IMR-90 (cell line): Measurements from ENCODE around the gene SALL4. TPM values are rescaled to one million over a fixed set of nuclear protein-coding genes. Genes with fewer than 3 reads are reported as not detected.
A peak's percentile ranks its signal among the peaks of the same experiment; 100 is the strongest.

Source experiments
- ATAC-seq: fragments of 200-7000 bp; cut with Tn5 transposase; 2 replicates; pipeline ENCODE4 v1.9.1; 2020; ENCODE audit warnings: low read depth, mild to moderate bottlenecking, moderate library complexity
- BruUV-seq: library from RNA; stranded (reverse); fragments of 400-500 nt; replicated peaks from 2 replicates; lab custom pipeline; 2021; lab: Mats Ljungman, UMichigan
- CTCF ChIA-PET: fragments of 300-600 bp; formaldehyde crosslinking; extraction: SDS; loops from one replicate; lab custom pipeline; 2021; ENCODE audit warnings: antibody characterized with exemption; lab: Yijun Ruan, JAX
- POLR2A ChIA-PET: fragments of 300-600 bp; sonication (Branson Sonifier 250); formaldehyde crosslinking; loops from one replicate; lab custom pipeline; 2022; ENCODE audit warnings: antibody characterized with exemption; ENCODE audit not compliant: unreplicated experiment; lab: Charles Lee
- DNase-seq: peaks from one replicate; pipeline ENCODE4 v3.0.0; 2013
- H2AFZ ChIP-seq: replicated peaks from 2 replicates; pipeline ENCODE3; 2013; ENCODE audit warnings: low read length, mild to moderate bottlenecking; ENCODE audit not compliant: poor library complexity
- H2AK5ac ChIP-seq: 2 replicates; pipeline ENCODE4 v1.6.1; 2013; ENCODE audit warnings: low read depth, low read length, inconsistent platforms
- H2AK9ac ChIP-seq: replicated peaks from 2 replicates; pipeline ENCODE3; 2013; ENCODE audit warnings: mild to moderate bottlenecking, low read depth, low read length, moderate library complexity; ENCODE audit not compliant: poor library complexity
- H2BK120ac ChIP-seq: 2 replicates; pipeline ENCODE4 v1.6.1; 2013; ENCODE audit warnings: low read depth, low read length, inconsistent platforms
- H2BK15ac ChIP-seq: 3 replicates; pipeline ENCODE4 v1.6.1; 2013; ENCODE audit warnings: low read depth, low read length, inconsistent platforms
- H2BK20ac ChIP-seq: 2 replicates; pipeline ENCODE4 v1.6.1; 2013; ENCODE audit warnings: low read depth, mild to moderate bottlenecking, inconsistent platforms, low read length, moderate library complexity
- H2BK5ac ChIP-seq: 2 replicates; pipeline ENCODE4 v1.6.1; 2013; ENCODE audit warnings: mild to moderate bottlenecking, low read depth, low read length, inconsistent platforms; ENCODE audit not compliant: poor library complexity, severe bottlenecking
- H3K14ac ChIP-seq: replicated peaks from 2 replicates; pipeline ENCODE4 v1.6.1; 2013; ENCODE audit warnings: low read depth, low read length, inconsistent platforms
- H3K18ac ChIP-seq: 2 replicates; pipeline ENCODE4 v1.6.1; 2013; ENCODE audit warnings: low read depth, low read length, control low read depth
- H3K23ac ChIP-seq: 2 replicates; pipeline ENCODE4 v1.6.1; 2013; ENCODE audit warnings: low read depth, low read length, inconsistent platforms
- H3K27ac ChIP-seq: 2 replicates; pipeline ENCODE4 v1.5.1; 2013; ENCODE audit warnings: mild to moderate bottlenecking, control low read depth, low read length; ENCODE audit not compliant: insufficient read depth
- H3K27me3 ChIP-seq: 2 replicates; pipeline ENCODE4 v1.6.1; 2013; ENCODE audit warnings: low read length; ENCODE audit not compliant: control insufficient read depth, insufficient read depth
- H3K36me3 ChIP-seq: 2 replicates; pipeline ENCODE4 v1.6.1; 2013; ENCODE audit warnings: low read length, mixed read lengths; ENCODE audit not compliant: control insufficient read depth, insufficient read depth
- H3K4ac ChIP-seq: 2 replicates; pipeline ENCODE4 v1.6.1; 2013; ENCODE audit warnings: low read depth, low read length, inconsistent platforms
- H3K4me1 ChIP-seq: 2 replicates; pipeline ENCODE4 v1.6.1; 2013; ENCODE audit warnings: low read length, mixed read lengths; ENCODE audit not compliant: control insufficient read depth, insufficient read depth
- H3K4me2 ChIP-seq: 2 replicates; pipeline ENCODE4 v1.6.1; 2013; ENCODE audit warnings: low read depth, mild to moderate bottlenecking, control low read depth, low read length, moderate library complexity
- H3K4me3 ChIP-seq: 2 replicates; pipeline ENCODE4 v1.5.1; 2013; ENCODE audit warnings: low read depth, mild to moderate bottlenecking, control low read depth, low read length, moderate library complexity; ENCODE audit not compliant: insufficient read depth
- H3K56ac ChIP-seq: 2 replicates; pipeline ENCODE4 v1.6.1; 2013; ENCODE audit warnings: low read length, inconsistent platforms; ENCODE audit not compliant: insufficient read depth; ENCODE audit errors: extremely low read depth
- H3K79me1 ChIP-seq, 2 experiments: 2 replicates each; pipeline ENCODE4 v1.6.1; 2013; ENCODE audit warnings: low read length in 2 of 2, inconsistent platforms in 1 of 2, low read depth in 1 of 2
- H3K9ac ChIP-seq: 2 replicates; pipeline ENCODE4 v1.6.1; 2013; ENCODE audit warnings: low read depth, low read length, control low read depth
- H3K9me1 ChIP-seq: 2 replicates; pipeline ENCODE4 v1.6.1; 2013; ENCODE audit warnings: low read length, inconsistent platforms; ENCODE audit not compliant: insufficient read depth
- H3K9me3 ChIP-seq: 2 replicates; pipeline ENCODE4 v1.6.1; 2013; ENCODE audit warnings: low read length; ENCODE audit not compliant: control insufficient read depth, insufficient read depth
- H4K20me1 ChIP-seq: 2 replicates; pipeline ENCODE4 v1.6.1; 2013; ENCODE audit warnings: low read length, inconsistent platforms; ENCODE audit not compliant: insufficient read depth
- H4K5ac ChIP-seq: 2 replicates; pipeline ENCODE4 v1.6.1; 2013; ENCODE audit warnings: mild to moderate bottlenecking, low read depth, low read length, control low read depth
- H4K8ac ChIP-seq, 2 experiments: 2 replicates each; pipeline ENCODE4 v1.6.1; 2013; ENCODE audit warnings: low read depth in 2 of 2, low read length in 2 of 2, control low read depth in 1 of 2, inconsistent platforms in 1 of 2
- H4K91ac ChIP-seq: 2 replicates; pipeline ENCODE4 v1.6.1; 2013; ENCODE audit warnings: low read depth, low read length, inconsistent platforms; ENCODE audit not compliant: insufficient read depth
- BHLHE40 ChIP-seq: fragments of 150-350 bp; IDR thresholded peaks from 2 replicates; pipeline ENCODE4 v1.6.1; 2016; ENCODE audit warnings: mild to moderate bottlenecking, low read depth, low read length
- CHD1 ChIP-seq: IDR thresholded peaks from 2 replicates; pipeline ENCODE4 v1.6.1; 2012; ENCODE audit warnings: low read depth, low read length, improper control_type of control experiment
- FOS ChIP-seq: fragments of 150-350 bp; IDR thresholded peaks from 2 replicates; pipeline ENCODE4 v1.6.1; 2016; ENCODE audit warnings: low read depth, low read length
- MXI1 ChIP-seq: IDR thresholded peaks from 2 replicates; pipeline ENCODE4 v1.6.1; 2012; ENCODE audit warnings: low read depth, mild to moderate bottlenecking, low read length, moderate library complexity, borderline replicate concordance
- POLR2A ChIP-seq: IDR thresholded peaks from 2 replicates; pipeline ENCODE4 v1.6.1; 2012; ENCODE audit warnings: mild to moderate bottlenecking, low read depth, low read length
- WGBS, 2 experiments: methylation state at CpG; one replicate each; pipeline versions ENCODE4 v1.1.5 to v1.1.7; 2013; ENCODE audit warnings: missing lambda C conversion rate in 2 of 2; ENCODE audit not compliant: insufficient read length in 1 of 2; ENCODE audit errors: extremely low coverage in 2 of 2; 5-methylcytosine and 5-hydroxymethylcytosine counted together
- dilution Hi-C: fragments of 300-500 bp; cut with HindIII; formaldehyde crosslinking; loops from one replicate; pipeline ENCODE4 v1.14.3; 2018; ENCODE audit warnings: low sequenced_read_pairs; ENCODE audit not compliant: unreplicated experiment
- in situ Hi-C: fragments of 300-500 bp; cut with MboI; formaldehyde crosslinking; loops from 3 replicates; pipeline ENCODE4 v1.14.3; 2019; ENCODE audit warnings: low sequenced_read_pairs, inconsistent platforms, mixed read lengths
- intact Hi-C: fragments of 100-400 bp; cut with micrococcal nuclease; formaldehyde crosslinking; loops from 2 replicates; pipeline ENCODE4 v1.10.0; 2022
- polyA plus RNA-seq, 3 experiments: library from polyadenylated mRNA; depleted of rRNA; stranded (reverse); fragments of >200 nt; gene quantifications; 2 replicates each; pipeline ENCODE4 v1.2.3, GENCODE V29; 2012; ENCODE audit warnings: low replicate concordance in 1 of 3
- total RNA-seq: library from RNA; depleted of rRNA; stranded (reverse); fragments of >200 nt; gene quantifications from 2 replicates; pipeline ENCODE4 v1.2.3, GENCODE V29; 2012
- TF ChIP-seq, protein P1 (sequence below): fragments of 150-350 bp; IDR thresholded peaks from 2 replicates; pipeline ENCODE4 v1.6.1; 2017; ENCODE audit warnings: mild to moderate bottlenecking, antibody characterized with exemption, low read length, low read depth

SALL4 gene
- total and polyA plus RNA-seq, 2 of the 4 experiments (the other 2 are of a cell fraction), result not detected

DNA sequence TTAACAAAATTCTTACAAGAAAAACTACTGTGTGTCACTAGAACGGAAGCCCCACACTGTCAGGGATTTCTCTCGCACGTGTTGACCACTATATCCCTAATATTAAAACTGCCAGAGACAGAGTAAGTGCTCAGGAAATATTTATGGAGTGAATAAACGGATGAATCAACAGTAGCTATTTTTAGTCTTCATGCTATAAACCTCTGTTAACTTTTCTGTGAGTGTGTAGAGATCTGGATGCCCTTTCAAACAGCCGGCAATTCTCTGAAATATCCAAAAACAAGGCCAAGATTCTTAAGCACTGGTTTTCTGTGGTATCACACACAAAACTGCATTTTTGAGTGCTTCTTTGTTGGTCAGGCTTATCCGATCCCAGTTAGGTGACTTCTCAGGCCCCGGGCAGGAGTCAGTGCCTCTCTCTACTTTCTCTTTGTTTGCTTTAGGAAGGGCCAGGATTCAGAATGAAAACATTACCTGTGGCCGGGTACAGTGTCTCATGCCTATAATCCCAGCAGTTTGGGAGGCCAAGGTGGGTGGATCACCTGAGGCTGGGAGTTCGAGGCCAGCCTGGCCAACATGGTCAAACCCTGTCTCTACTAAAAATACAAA is 49.9 kb downstream of the SALL4 start:
- H3K9me3 ChIP-seq, result no peaks in the 10 kb centered on the region
- peak overlapping the region; percentile 69 for H2AK5ac ChIP-seq
- peak overlapping the region; percentile 77 for H3K18ac ChIP-seq
- no peaks in the 10 kb centered on the region for H3K27me3 ChIP-seq
- H3K9me1 ChIP-seq, result peaks cover 19% of the 10 kb centered on the region
- DNase-seq, result peak; percentile 93
- TF ChIP-seq MXI1, result peak; percentile 83
- peak; percentile 40; the same call in 1 of the 2 replicates for TF ChIP-seq POLR2A
- TF ChIP-seq, protein P1, sequence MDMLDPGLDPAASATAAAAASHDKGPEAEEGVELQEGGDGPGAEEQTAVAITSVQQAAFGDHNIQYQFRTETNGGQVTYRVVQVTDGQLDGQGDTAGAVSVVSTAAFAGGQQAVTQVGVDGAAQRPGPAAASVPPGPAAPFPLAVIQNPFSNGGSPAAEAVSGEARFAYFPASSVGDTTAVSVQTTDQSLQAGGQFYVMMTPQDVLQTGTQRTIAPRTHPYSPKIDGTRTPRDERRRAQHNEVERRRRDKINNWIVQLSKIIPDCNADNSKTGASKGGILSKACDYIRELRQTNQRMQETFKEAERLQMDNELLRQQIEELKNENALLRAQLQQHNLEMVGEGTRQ, result 0 out of 2 replicates have a peak, but pooled peaks have one; percentile 6
- peak; percentile 99 for TF ChIP-seq BHLHE40
- TF ChIP-seq CHD1, result no peak
- TF ChIP-seq FOS, result peak; percentile 85
- H3K56ac ChIP-seq, result peak overlapping the region; percentile 80; the same call in 1 of the 2 replicates
- peak overlapping the region; percentile 77 for H3K4me2 ChIP-seq
- H3K4ac ChIP-seq, result peak overlapping the region; percentile 95
- peak overlapping the region; percentile 76 for H3K27ac ChIP-seq
- POLR2A ChIA-PET, result no interaction called here
- peak overlapping the region; percentile 68 for H2AK9ac ChIP-seq
- peak overlapping the region; percentile 15; the same call in 1 of the 2 replicates for H3K9ac ChIP-seq
- H2BK5ac ChIP-seq, result peak overlapping the region; percentile 90
- dilution Hi-C loops, result no loop called here
- ATAC-seq, result peak; percentile 78
- H4K5ac ChIP-seq, result peak overlapping the region; percentile 25; the same call in 1 of the 2 replicates
- H2BK120ac ChIP-seq, result peak overlapping the region; percentile 95
- peak overlapping the region; percentile 96 for H2BK20ac ChIP-seq
- in situ Hi-C loops, result loop anchor here (25.0 kb wide), 1 partner anchor 765 kb away; no protein-coding TSS in a partner anchor
- H3K36me3 ChIP-seq, result no peaks in the 10 kb centered on the region
- CTCF ChIA-PET, result interaction anchor here (0.6 kb wide), 1 partner anchor 222 kb away, joined by 5 read pairs; no protein-coding TSS in a partner anchor
- intact Hi-C loops, result no loop called here
- H3K23ac ChIP-seq, result peak overlapping the region; percentile 95; the same call in 1 of the 2 replicates
- peak overlapping the region; percentile 19 to 87; a peak in 1 of 4 replicates for H4K8ac ChIP-seq
- no CpG with 5 or more reads among the region's 9 CpGs for WGBS, 2 experiments
- peak overlapping the region; percentile 68 for H2AFZ ChIP-seq
- BruUV-seq, result no TSS peak
- H3K4me1 ChIP-seq, result peaks cover 13% of the 10 kb centered on the region
- 0 out of 2 replicates have a peak, but pooled peaks cover 6% of the 10 kb centered on the region for H4K20me1 ChIP-seq
- H3K79me1 ChIP-seq, result peaks cover 14 to 73% of the 10 kb centered on the region in 2 experiments; a peak in 3 of 4 replicates
- H3K4me3 ChIP-seq, result peak overlapping the region; percentile 10; the same call in 1 of the 2 replicates
- peak overlapping the region; percentile 88 for H4K91ac ChIP-seq
- H3K14ac ChIP-seq, result peak overlapping the region; percentile 90
- peak overlapping the region; percentile 98; the same call in 2 of the 3 replicates for H2BK15ac ChIP-seq
